HepG2 (cell line): Measurements from ENCODE around the gene LRP10. TPM values are rescaled to one million over a fixed set of nuclear protein-coding genes. Genes with fewer than 3 reads are reported as not detected.
A peak's percentile ranks its signal among the peaks of the same experiment; 100 is the strongest.

Source experiments
- KAT8 ChIP-seq: IDR thresholded peaks from 2 replicates; pipeline ENCODE4 v1.6.1; 2016; ENCODE audit warnings: missing genetic modification reagents, missing compliant biosample characterization
- KDM4B ChIP-seq: sonication (generic); formaldehyde crosslinking; IDR thresholded peaks from 2 replicates; pipeline ENCODE4 v1.4.0; 2020; ENCODE audit warnings: missing genetic modification reagents
- PITX1 ChIP-seq: sonication (generic); formaldehyde crosslinking; IDR thresholded peaks from 2 replicates; pipeline ENCODE4 v1.5.1; 2020; ENCODE audit warnings: mild to moderate bottlenecking, missing genetic modification reagents
- RARA ChIP-seq: IDR thresholded peaks from 2 replicates; pipeline ENCODE4 v1.6.1; 2016; ENCODE audit warnings: missing genetic modification reagents, missing compliant biosample characterization
- ZFY ChIP-seq: sonication (generic); formaldehyde crosslinking; IDR thresholded peaks from 2 replicates; pipeline ENCODE4 v1.4.0; 2020; ENCODE audit warnings: missing genetic modification reagents
- ZNF589 ChIP-seq: sonication (generic); formaldehyde crosslinking; conservative IDR thresholded peaks from 2 replicates; pipeline ENCODE4 v1.8.0; 2022; ENCODE audit warnings: mild to moderate bottlenecking, moderate library complexity, missing genetic modification reagents
- ZNF605 ChIP-seq: sonication (generic); formaldehyde crosslinking; IDR thresholded peaks from 2 replicates; pipeline ENCODE4 v1.8.0; 2022; ENCODE audit warnings: mild to moderate bottlenecking, missing genetic modification reagents
- ZNF746 ChIP-seq: sonication (generic); formaldehyde crosslinking; IDR thresholded peaks from 2 replicates; pipeline ENCODE4 v1.8.0; 2022; ENCODE audit warnings: mild to moderate bottlenecking, missing genetic modification reagents
- polyA plus RNA-seq, 8 experiments: library from polyadenylated mRNA; depleted of rRNA in 3 of 8; stranded (reverse) in 7 of 8; unstranded in 1 of 8; fragments of >200 nt; fragmentation: Illumina TruSeq in 4 of 8; extraction: Trizol in 4 of 8; gene quantifications; 2 replicates each; pipeline versions ENCODE4 v1.2.1 to v1.2.3, GENCODE V29; 2011 to 2016; ENCODE audit warnings: low read depth in 4 of 8, missing spikeins in 1 of 8, mixed read lengths in 1 of 8; ENCODE audit not compliant: insufficient read depth in 1 of 8
- total RNA-seq, 5 experiments: library from RNA; depleted of rRNA; stranded (reverse); fragments of >200 nt; fragmentation: Illumina TruSeq; extraction: Trizol; gene quantifications; 2 replicates each; pipeline ENCODE4 v1.2.3, GENCODE V29; 2016; ENCODE audit warnings: low read depth in 1 of 5
- TF ChIP-seq, protein P1 (sequence below): sonication (generic); formaldehyde crosslinking; IDR thresholded peaks from 2 replicates; pipeline ENCODE4 v1.5.0; 2020; ENCODE audit warnings: mild to moderate bottlenecking, missing genetic modification reagents, borderline replicate concordance
- TF ChIP-seq, protein P2 (sequence below): IDR thresholded peaks from 2 replicates; pipeline ENCODE4 v1.6.1; 2018; ENCODE audit warnings: missing genetic modification reagents, mild to moderate bottlenecking, missing compliant biosample characterization
- TF ChIP-seq, protein P3 (sequence below): sonication (generic); formaldehyde crosslinking; IDR thresholded peaks from 2 replicates; pipeline ENCODE4 v1.4.0; 2020; ENCODE audit warnings: low read depth, mild to moderate bottlenecking, missing genetic modification reagents
- TF ChIP-seq, protein P4 (sequence below): sonication (generic); formaldehyde crosslinking; IDR thresholded peaks from 2 replicates; pipeline ENCODE4 v1.9.0; 2021; ENCODE audit warnings: mild to moderate bottlenecking, missing genetic modification reagents

Gene LRP10
- total and polyA plus RNA-seq, 2 of the 13 experiments (the other 11 are each of a cell fraction or from before 2014, with no cell fraction given): 16.9 to 45.2 TPM

DNA sequence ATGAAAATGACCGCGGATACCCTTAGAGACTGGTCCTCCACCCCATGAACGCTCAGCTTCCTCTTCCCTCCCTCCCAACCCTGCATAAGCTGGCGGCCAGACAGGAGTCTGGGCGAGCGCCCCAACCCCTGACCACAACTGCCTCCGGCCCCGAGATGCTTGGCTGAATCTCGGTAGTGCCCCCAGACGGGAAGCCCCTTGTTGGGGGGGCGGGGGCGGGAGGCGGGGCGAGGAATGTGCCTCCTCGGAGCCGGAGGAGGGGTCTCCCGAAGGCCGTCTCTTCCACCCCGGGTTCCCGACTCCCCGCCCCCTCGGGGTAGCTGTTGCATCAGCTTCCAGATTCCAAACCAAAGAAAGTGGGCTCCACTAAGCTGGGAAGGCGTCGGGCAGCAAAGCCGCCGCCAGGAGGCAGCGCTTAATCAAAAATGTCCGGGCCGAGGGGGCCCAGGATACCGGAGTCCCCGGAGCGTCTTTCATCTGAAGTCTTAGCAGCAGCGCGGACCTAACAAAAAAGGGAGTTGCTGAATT, 48.9 kb upstream of the LRP10 start (continued):
- TF ChIP-seq, protein P1, sequence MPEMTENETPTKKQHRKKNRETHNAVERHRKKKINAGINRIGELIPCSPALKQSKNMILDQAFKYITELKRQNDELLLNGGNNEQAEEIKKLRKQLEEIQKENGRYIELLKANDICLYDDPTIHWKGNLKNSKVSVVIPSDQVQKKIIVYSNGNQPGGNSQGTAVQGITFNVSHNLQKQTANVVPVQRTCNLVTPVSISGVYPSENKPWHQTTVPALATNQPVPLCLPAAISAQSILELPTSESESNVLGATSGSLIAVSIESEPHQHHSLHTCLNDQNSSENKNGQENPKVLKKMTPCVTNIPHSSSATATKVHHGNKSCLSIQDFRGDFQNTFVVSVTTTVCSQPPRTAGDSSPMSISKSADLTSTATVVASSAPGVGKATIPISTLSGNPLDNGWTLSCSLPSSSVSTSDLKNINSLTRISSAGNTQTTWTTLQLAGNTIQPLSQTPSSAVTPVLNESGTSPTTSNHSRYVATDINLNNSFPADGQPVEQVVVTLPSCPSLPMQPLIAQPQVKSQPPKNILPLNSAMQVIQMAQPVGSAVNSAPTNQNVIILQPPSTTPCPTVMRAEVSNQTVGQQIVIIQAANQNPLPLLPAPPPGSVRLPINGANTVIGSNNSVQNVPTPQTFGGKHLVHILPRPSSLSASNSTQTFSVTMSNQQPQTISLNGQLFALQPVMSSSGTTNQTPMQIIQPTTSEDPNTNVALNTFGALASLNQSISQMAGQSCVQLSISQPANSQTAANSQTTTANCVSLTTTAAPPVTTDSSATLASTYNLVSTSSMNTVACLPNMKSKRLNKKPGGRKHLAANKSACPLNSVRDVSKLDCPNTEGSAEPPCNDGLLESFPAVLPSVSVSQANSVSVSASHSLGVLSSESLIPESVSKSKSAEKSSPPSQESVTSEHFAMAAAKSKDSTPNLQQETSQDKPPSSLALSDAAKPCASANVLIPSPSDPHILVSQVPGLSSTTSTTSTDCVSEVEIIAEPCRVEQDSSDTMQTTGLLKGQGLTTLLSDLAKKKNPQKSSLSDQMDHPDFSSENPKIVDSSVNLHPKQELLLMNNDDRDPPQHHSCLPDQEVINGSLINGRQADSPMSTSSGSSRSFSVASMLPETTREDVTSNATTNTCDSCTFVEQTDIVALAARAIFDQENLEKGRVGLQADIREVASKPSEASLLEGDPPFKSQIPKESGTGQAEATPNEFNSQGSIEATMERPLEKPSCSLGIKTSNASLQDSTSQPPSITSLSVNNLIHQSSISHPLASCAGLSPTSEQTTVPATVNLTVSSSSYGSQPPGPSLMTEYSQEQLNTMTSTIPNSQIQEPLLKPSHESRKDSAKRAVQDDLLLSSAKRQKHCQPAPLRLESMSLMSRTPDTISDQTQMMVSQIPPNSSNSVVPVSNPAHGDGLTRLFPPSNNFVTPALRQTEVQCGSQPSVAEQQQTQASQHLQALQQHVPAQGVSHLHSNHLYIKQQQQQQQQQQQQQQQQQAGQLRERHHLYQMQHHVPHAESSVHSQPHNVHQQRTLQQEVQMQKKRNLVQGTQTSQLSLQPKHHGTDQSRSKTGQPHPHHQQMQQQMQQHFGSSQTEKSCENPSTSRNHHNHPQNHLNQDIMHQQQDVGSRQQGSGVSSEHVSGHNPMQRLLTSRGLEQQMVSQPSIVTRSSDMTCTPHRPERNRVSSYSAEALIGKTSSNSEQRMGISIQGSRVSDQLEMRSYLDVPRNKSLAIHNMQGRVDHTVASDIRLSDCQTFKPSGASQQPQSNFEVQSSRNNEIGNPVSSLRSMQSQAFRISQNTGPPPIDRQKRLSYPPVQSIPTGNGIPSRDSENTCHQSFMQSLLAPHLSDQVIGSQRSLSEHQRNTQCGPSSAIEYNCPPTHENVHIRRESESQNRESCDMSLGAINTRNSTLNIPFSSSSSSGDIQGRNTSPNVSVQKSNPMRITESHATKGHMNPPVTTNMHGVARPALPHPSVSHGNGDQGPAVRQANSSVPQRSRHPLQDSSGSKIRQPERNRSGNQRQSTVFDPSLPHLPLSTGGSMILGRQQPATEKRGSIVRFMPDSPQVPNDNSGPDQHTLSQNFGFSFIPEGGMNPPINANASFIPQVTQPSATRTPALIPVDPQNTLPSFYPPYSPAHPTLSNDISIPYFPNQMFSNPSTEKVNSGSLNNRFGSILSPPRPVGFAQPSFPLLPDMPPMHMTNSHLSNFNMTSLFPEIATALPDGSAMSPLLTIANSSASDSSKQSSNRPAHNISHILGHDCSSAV: no peak
- TF ChIP-seq, protein P2, sequence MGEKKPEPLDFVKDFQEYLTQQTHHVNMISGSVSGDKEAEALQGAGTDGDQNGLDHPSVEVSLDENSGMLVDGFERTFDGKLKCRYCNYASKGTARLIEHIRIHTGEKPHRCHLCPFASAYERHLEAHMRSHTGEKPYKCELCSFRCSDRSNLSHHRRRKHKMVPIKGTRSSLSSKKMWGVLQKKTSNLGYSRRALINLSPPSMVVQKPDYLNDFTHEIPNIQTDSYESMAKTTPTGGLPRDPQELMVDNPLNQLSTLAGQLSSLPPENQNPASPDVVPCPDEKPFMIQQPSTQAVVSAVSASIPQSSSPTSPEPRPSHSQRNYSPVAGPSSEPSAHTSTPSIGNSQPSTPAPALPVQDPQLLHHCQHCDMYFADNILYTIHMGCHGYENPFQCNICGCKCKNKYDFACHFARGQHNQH (CRISPR knock-in tag): peak; percentile 72; the same call in 1 of the 2 replicates
- TF ChIP-seq ZFY (CRISPR knock-in tag): no peak; the same call in 1 of the 2 replicates
- 0 out of 2 replicates have a peak, but pooled peaks have one; percentile 9 for TF ChIP-seq ZNF746 (CRISPR knock-in tag)
- TF ChIP-seq PITX1 (CRISPR knock-in tag): peak; percentile 79; the same call in 1 of the 2 replicates
- TF ChIP-seq ZNF589 (CRISPR knock-in tag): no peak
- TF ChIP-seq ZNF605 (CRISPR knock-in tag): peak; percentile 84; the same call in 1 of the 2 replicates
- TF ChIP-seq KAT8 (CRISPR knock-in tag): peak; percentile 89
- TF ChIP-seq RARA (CRISPR knock-in tag): 0 out of 2 replicates have a peak, but pooled peaks have one; percentile 14
- TF ChIP-seq, protein P3, sequence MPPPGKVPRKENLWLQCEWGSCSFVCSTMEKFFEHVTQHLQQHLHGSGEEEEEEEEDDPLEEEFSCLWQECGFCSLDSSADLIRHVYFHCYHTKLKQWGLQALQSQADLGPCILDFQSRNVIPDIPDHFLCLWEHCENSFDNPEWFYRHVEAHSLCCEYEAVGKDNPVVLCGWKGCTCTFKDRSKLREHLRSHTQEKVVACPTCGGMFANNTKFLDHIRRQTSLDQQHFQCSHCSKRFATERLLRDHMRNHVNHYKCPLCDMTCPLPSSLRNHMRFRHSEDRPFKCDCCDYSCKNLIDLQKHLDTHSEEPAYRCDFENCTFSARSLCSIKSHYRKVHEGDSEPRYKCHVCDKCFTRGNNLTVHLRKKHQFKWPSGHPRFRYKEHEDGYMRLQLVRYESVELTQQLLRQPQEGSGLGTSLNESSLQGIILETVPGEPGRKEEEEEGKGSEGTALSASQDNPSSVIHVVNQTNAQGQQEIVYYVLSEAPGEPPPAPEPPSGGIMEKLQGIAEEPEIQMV: 0 out of 2 replicates have a peak, but pooled peaks have one; percentile 37
- TF ChIP-seq, protein P4, sequence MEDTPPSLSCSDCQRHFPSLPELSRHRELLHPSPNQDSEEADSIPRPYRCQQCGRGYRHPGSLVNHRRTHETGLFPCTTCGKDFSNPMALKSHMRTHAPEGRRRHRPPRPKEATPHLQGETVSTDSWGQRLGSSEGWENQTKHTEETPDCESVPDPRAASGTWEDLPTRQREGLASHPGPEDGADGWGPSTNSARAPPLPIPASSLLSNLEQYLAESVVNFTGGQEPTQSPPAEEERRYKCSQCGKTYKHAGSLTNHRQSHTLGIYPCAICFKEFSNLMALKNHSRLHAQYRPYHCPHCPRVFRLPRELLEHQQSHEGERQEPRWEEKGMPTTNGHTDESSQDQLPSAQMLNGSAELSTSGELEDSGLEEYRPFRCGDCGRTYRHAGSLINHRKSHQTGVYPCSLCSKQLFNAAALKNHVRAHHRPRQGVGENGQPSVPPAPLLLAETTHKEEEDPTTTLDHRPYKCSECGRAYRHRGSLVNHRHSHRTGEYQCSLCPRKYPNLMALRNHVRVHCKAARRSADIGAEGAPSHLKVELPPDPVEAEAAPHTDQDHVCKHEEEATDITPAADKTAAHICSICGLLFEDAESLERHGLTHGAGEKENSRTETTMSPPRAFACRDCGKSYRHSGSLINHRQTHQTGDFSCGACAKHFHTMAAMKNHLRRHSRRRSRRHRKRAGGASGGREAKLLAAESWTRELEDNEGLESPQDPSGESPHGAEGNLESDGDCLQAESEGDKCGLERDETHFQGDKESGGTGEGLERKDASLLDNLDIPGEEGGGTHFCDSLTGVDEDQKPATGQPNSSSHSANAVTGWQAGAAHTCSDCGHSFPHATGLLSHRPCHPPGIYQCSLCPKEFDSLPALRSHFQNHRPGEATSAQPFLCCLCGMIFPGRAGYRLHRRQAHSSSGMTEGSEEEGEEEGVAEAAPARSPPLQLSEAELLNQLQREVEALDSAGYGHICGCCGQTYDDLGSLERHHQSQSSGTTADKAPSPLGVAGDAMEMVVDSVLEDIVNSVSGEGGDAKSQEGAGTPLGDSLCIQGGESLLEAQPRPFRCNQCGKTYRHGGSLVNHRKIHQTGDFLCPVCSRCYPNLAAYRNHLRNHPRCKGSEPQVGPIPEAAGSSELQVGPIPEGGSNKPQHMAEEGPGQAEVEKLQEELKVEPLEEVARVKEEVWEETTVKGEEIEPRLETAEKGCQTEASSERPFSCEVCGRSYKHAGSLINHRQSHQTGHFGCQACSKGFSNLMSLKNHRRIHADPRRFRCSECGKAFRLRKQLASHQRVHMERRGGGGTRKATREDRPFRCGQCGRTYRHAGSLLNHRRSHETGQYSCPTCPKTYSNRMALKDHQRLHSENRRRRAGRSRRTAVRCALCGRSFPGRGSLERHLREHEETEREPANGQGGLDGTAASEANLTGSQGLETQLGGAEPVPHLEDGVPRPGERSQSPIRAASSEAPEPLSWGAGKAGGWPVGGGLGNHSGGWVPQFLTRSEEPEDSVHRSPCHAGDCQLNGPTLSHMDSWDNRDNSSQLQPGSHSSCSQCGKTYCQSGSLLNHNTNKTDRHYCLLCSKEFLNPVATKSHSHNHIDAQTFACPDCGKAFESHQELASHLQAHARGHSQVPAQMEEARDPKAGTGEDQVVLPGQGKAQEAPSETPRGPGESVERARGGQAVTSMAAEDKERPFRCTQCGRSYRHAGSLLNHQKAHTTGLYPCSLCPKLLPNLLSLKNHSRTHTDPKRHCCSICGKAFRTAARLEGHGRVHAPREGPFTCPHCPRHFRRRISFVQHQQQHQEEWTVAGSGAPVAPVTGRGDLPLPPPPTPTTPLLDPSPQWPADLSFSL (CRISPR knock-in tag): no peak
- peak; percentile 61; the same call in 1 of the 2 replicates for TF ChIP-seq KDM4B
